H9 (cell line): ENCODE data around the gene NTRK3. TPM values are rescaled to one million over a fixed set of nuclear protein-coding genes. Genes with fewer than 3 reads are reported as not detected.

Experiments
- DNase-seq: peaks from one replicate; pipeline ENCODE4 v3.0.0-alpha.2; 2017
- H2AFZ ChIP-seq: one replicate; pipeline ENCODE4 v1.6.1; 2013; ENCODE audit warnings: mild to moderate bottlenecking, low read length, control low read depth, moderate library complexity
- H2AK5ac ChIP-seq: 2 replicates; pipeline ENCODE4 v1.6.1; 2013; ENCODE audit warnings: low read length, control low read depth, mixed read lengths; ENCODE audit not compliant: insufficient read length
- H2BK120ac ChIP-seq: one replicate; pipeline ENCODE4 v1.6.1; 2013; ENCODE audit warnings: low read depth, mild to moderate bottlenecking, low read length, control low read depth, inconsistent platforms; ENCODE audit not compliant: poor library complexity, severe bottlenecking
- H2BK12ac ChIP-seq: 2 replicates; pipeline ENCODE4 v1.6.1; 2013; ENCODE audit warnings: low read length, control low read depth, mixed read lengths, low read depth; ENCODE audit not compliant: insufficient read length
- H2BK15ac ChIP-seq: 2 replicates; pipeline ENCODE4 v1.6.1; 2013; ENCODE audit warnings: low read depth, low read length, control low read depth
- H2BK20ac ChIP-seq: one replicate; pipeline ENCODE4 v1.6.1; 2013; ENCODE audit warnings: low read depth, mild to moderate bottlenecking, low read length, control low read depth, inconsistent platforms; ENCODE audit not compliant: poor library complexity, severe bottlenecking
- H2BK5ac ChIP-seq: 2 replicates; pipeline ENCODE4 v1.6.1; 2013; ENCODE audit warnings: low read length, control low read depth, mixed read lengths; ENCODE audit not compliant: insufficient read length
- H3K14ac ChIP-seq: 2 replicates; pipeline ENCODE4 v1.6.1; 2013; ENCODE audit warnings: low read length, control low read depth; ENCODE audit not compliant: insufficient read depth
- H3K18ac ChIP-seq: 2 replicates; pipeline ENCODE4 v1.6.1; 2013; ENCODE audit warnings: low read depth, mild to moderate bottlenecking, mixed read lengths, low read length, control low read depth; ENCODE audit not compliant: insufficient read length
- H3K23ac ChIP-seq: 2 replicates; pipeline ENCODE4 v1.6.1; 2013; ENCODE audit warnings: low read length, control low read depth, mixed read lengths, low read depth; ENCODE audit not compliant: insufficient read length
- H3K23me2 ChIP-seq: 2 replicates; pipeline ENCODE4 v1.6.1; 2013; ENCODE audit warnings: low read depth, mild to moderate bottlenecking, mixed read lengths, low read length, control low read depth; ENCODE audit not compliant: insufficient read length, poor library complexity, severe bottlenecking
- H3K27ac ChIP-seq: 2 replicates; pipeline ENCODE4 v1.5.1; 2013; ENCODE audit warnings: low read length, control low read depth, mixed read lengths, low read depth; ENCODE audit not compliant: insufficient read length
- H3K27me3 ChIP-seq: 2 replicates; pipeline ENCODE4 v1.6.1; 2013; ENCODE audit warnings: low read length, control low read depth, inconsistent platforms; ENCODE audit not compliant: insufficient read depth
- H3K4ac ChIP-seq: 2 replicates; pipeline ENCODE4 v1.6.1; 2013; ENCODE audit warnings: low read depth, mild to moderate bottlenecking, control low read depth, inconsistent platforms, low read length, moderate library complexity
- H3K4me1 ChIP-seq: 2 replicates; pipeline ENCODE4 v1.6.1; 2013; ENCODE audit warnings: low read length, control low read depth, inconsistent platforms; ENCODE audit not compliant: insufficient read depth
- H3K4me2 ChIP-seq: 2 replicates; pipeline ENCODE4 v1.6.1; 2013; ENCODE audit warnings: low read length, control low read depth, mixed read lengths; ENCODE audit not compliant: insufficient read length, insufficient read depth
- H3K56ac ChIP-seq: 2 replicates; pipeline ENCODE4 v1.6.1; 2013; ENCODE audit warnings: low read depth, mild to moderate bottlenecking, mixed read lengths, low read length, control low read depth; ENCODE audit not compliant: insufficient read length
- H3K79me1 ChIP-seq: 2 replicates; pipeline ENCODE4 v1.6.1; 2013; ENCODE audit warnings: low read depth, mild to moderate bottlenecking, moderate library complexity, low read length, control low read depth, inconsistent platforms; ENCODE audit not compliant: insufficient read depth, poor library complexity, severe bottlenecking
- H3K79me2 ChIP-seq: 2 replicates; pipeline ENCODE4 v1.6.1; 2013; ENCODE audit warnings: low read length, control low read depth, inconsistent platforms; ENCODE audit not compliant: insufficient read depth
- H3K9ac ChIP-seq: 2 replicates; pipeline ENCODE4 v1.6.1; 2013; ENCODE audit warnings: low read length, control low read depth, mixed read lengths; ENCODE audit not compliant: insufficient read length; ENCODE audit errors: extremely low read depth
- H3K9me3 ChIP-seq: one replicate; pipeline ENCODE4 v1.6.1; 2013; ENCODE audit warnings: low read depth, low read length, inconsistent platforms; ENCODE audit not compliant: control insufficient read depth
- H3T11ph ChIP-seq: one replicate; pipeline ENCODE4 v1.6.1; 2013; ENCODE audit warnings: mild to moderate bottlenecking, low read length, control low read depth, inconsistent platforms
- H4K20me1 ChIP-seq: one replicate; pipeline ENCODE4 v1.6.1; 2013; ENCODE audit not compliant: control insufficient read depth, insufficient read length, insufficient read depth
- H4K5ac ChIP-seq: 2 replicates; pipeline ENCODE4 v1.6.1; 2013; ENCODE audit warnings: low read depth, mild to moderate bottlenecking, mixed read lengths, low read length, control low read depth; ENCODE audit not compliant: insufficient read length
- H4K8ac ChIP-seq: replicated peaks from 2 replicates; pipeline ENCODE4 v1.6.1; 2013; ENCODE audit warnings: low read length, control low read depth, mixed read lengths, low read depth; ENCODE audit not compliant: insufficient read length
- H4K91ac ChIP-seq: 2 replicates; pipeline ENCODE4 v1.6.1; 2013; ENCODE audit warnings: low read depth, mild to moderate bottlenecking, moderate library complexity, mixed read lengths, low read length, control low read depth; ENCODE audit not compliant: insufficient read length
- H3K27ac Mint-ChIP-seq, 3 experiments: 2 replicates in 2 of 3; 3 replicates in 1 of 3; pipeline ENCODE4 v1.8.0; 2020 to 2021; ENCODE audit warnings: mixed read lengths in 3 of 3, mild to moderate bottlenecking in 1 of 3, moderate library complexity in 1 of 3
- H3K27me3 Mint-ChIP-seq: 2 replicates; pipeline ENCODE4 v1.8.0; 2021; ENCODE audit warnings: low read depth, mild to moderate bottlenecking, moderate library complexity, mixed read lengths
- H3K36me3 Mint-ChIP-seq, 3 experiments: 2 replicates in 2 of 3; 3 replicates in 1 of 3; pipeline ENCODE4 v1.8.0; 2020 to 2021; ENCODE audit warnings: low read depth in 3 of 3, mixed read lengths in 3 of 3; ENCODE audit not compliant: insufficient read depth in 1 of 3
- H3K4me1 Mint-ChIP-seq, 2 experiments: 2 replicates each; pipeline ENCODE4 v1.8.0; 2020; ENCODE audit warnings: mixed read lengths in 2 of 2
- H3K4me3 Mint-ChIP-seq, 2 experiments: 2 replicates in 1 of 2; 3 replicates in 1 of 2; pipeline ENCODE4 v1.8.0; 2020 to 2021; ENCODE audit warnings: mild to moderate bottlenecking in 2 of 2, mixed read lengths in 2 of 2, moderate library complexity in 1 of 2
- H3K9me3 Mint-ChIP-seq, 2 experiments: 2 replicates in 1 of 2; 3 replicates in 1 of 2; pipeline ENCODE4 v1.8.0; 2020; ENCODE audit warnings: mild to moderate bottlenecking in 2 of 2, mixed read lengths in 2 of 2, moderate library complexity in 1 of 2
- WGBS: extraction: QIAGEN DNeasy Blood & Tissue Kit; methylation state at CpG from one replicate; pipeline ENCODE4 v1.1.7; 2013; ENCODE audit warnings: missing lambda C conversion rate, low lambda C conversion rate, mixed read lengths; ENCODE audit not compliant: insufficient read length; ENCODE audit errors: extremely low coverage; 5-methylcytosine and 5-hydroxymethylcytosine counted together
- total RNA-seq: library from RNA; stranded (reverse); gene quantifications from 2 replicates; pipeline ENCODE4 v1.2.1, GENCODE V29; 2021
- TF ChIP-seq, protein P1 (sequence below): fragments of 200-600 bp; sonication (generic); conservative IDR thresholded peaks from 3 replicates; pipeline ENCODE4 v1.8.0; 2021; ENCODE audit warnings: antibody characterized with exemption, mild to moderate bottlenecking

The NTRK3 gene
- total RNA-seq, 1 experiment from 2014 or later = 2.5 TPM

DNA sequence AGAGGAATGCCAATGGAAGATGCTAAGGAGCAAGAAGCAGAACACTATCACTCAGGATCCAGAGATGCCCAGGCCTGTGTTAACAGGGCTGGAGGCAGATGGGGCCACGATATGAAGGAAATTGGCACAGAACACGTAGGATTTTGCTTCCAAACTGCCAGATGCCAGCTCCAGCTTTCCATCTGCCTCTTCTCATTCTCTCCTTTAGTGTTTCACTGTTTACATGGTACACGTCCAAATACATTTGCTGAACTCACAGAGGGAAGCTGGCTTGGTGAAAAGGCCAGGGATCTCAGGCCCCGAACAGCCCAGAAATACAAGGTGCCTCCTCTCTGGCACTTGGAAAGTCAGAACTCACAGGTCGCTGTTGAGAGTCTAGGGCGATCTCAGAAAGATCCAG, 187.0 kb downstream of the NTRK3 start:
- H3K23ac ChIP-seq = no peak overlapping the region
- H3K4me1 ChIP-seq = peaks cover 5% of the 10 kb centered on the region; the same call in 1 of the 2 replicates
- H3K14ac ChIP-seq = no peak overlapping the region
- H3K9me3 Mint-ChIP-seq = no peaks in the 10 kb centered on the region
- no peak overlapping the region for H2BK12ac ChIP-seq
- WGBS = no CpG with 5 or more reads among the region's 6 CpGs
- H3K27ac Mint-ChIP-seq = no peak overlapping the region; a peak in 1 of 7 replicates
- H4K91ac ChIP-seq = no peak overlapping the region
- no peak overlapping the region for H3K18ac ChIP-seq
- H2BK20ac ChIP-seq = no peak overlapping the region
- no peak overlapping the region for H3K4me3 Mint-ChIP-seq
- H3K9ac ChIP-seq = no peak overlapping the region
- no peak overlapping the region for H2AFZ ChIP-seq
- H4K8ac ChIP-seq = no peak overlapping the region
- H2BK15ac ChIP-seq = no peak overlapping the region
- no peaks in the 10 kb centered on the region for H3K79me1 ChIP-seq
- H3K56ac ChIP-seq = no peak overlapping the region
- H3K4me1 Mint-ChIP-seq = peaks cover 37 to 46% of the 10 kb centered on the region in 2 experiments
- H3K27me3 Mint-ChIP-seq = no peaks in the 10 kb centered on the region; the same call in 1 of the 2 replicates
- TF ChIP-seq, protein P1, sequence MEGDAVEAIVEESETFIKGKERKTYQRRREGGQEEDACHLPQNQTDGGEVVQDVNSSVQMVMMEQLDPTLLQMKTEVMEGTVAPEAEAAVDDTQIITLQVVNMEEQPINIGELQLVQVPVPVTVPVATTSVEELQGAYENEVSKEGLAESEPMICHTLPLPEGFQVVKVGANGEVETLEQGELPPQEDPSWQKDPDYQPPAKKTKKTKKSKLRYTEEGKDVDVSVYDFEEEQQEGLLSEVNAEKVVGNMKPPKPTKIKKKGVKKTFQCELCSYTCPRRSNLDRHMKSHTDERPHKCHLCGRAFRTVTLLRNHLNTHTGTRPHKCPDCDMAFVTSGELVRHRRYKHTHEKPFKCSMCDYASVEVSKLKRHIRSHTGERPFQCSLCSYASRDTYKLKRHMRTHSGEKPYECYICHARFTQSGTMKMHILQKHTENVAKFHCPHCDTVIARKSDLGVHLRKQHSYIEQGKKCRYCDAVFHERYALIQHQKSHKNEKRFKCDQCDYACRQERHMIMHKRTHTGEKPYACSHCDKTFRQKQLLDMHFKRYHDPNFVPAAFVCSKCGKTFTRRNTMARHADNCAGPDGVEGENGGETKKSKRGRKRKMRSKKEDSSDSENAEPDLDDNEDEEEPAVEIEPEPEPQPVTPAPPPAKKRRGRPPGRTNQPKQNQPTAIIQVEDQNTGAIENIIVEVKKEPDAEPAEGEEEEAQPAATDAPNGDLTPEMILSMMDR = no peak
- no peaks in the 10 kb centered on the region for H3K23me2 ChIP-seq
- no peaks in the 10 kb centered on the region for H3K9me3 ChIP-seq
- H3T11ph ChIP-seq = no peak overlapping the region
- H3K4ac ChIP-seq = no peak overlapping the region
- H3K27ac ChIP-seq = no peak overlapping the region
- H3K36me3 Mint-ChIP-seq = no peaks in the 10 kb centered on the region
- no peak overlapping the region for H2AK5ac ChIP-seq
- no peak overlapping the region for H4K5ac ChIP-seq
- DNase-seq = no peak
- H2BK120ac ChIP-seq = no peak overlapping the region
- H3K79me2 ChIP-seq = no peaks in the 10 kb centered on the region
- no peaks in the 10 kb centered on the region for H3K27me3 ChIP-seq
- H3K4me2 ChIP-seq = no peak overlapping the region
- no peaks in the 10 kb centered on the region for H4K20me1 ChIP-seq
- H2BK5ac ChIP-seq = no peak overlapping the region
